ENCODE results near the gene OR2A5. TPM values are rescaled to one million over a fixed set of nuclear protein-coding genes. Genes with fewer than 3 reads are reported as not detected.

The OR2A5 gene
- total and polyA plus RNA-seq, 2 donors (not counting 1 experiment from before 2014, with no cell fraction given) = not detected

DNA sequence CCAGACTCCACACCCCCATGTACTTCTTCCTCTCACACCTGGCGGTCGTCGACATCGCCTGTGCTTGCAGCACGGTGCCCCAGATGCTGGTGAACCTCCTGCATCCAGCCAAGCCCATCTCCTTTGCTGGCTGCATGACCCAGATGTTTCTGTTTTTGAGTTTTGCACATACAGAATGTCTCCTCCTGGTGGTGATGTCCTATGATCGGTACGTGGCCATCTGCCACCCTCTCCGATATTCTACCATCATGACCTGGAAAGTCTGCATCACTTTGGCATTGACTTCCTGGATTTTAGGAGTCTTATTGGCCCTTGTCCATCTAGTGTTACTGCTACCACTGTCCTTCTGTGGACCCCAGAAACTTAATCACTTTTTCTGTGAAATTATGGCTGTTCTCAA lies 25.6 kb downstream of the OR2A5 start:
- Histone ChIP-seq H4K20me1 (ENCODE audit: control insufficient read depth, insufficient read depth, low read length, poor library complexity, severe bottlenecking) (no peaks in the 10 kb centered on the region), H3K36me3 (replicated peaks in 1 of 2; ENCODE audit: control extremely low read depth in 1 of 2, control insufficient read depth in 1 of 2, extremely low read depth in 1 of 2, insufficient read depth in 2 of 2, low read length in 1 of 2) (no peaks in the 10 kb centered on the region), H3K9me3 (ENCODE audit: control extremely low read depth in 1 of 3, control insufficient read depth in 2 of 3, insufficient read depth in 1 of 3, low read length in 2 of 3) (no peaks in the 10 kb centered on the region), H3K27me3 (replicated peaks in 1 of 4; ENCODE audit: control extremely low read depth in 1 of 4, control insufficient read depth in 3 of 4, insufficient read depth in 4 of 4, low read length in 3 of 4) (no peaks in the 10 kb centered on the region), H2AFZ (ENCODE audit: insufficient read depth, low read depth, low read length, poor library complexity, severe bottlenecking) (no peak overlapping the region), H3K4me2 (replicated peaks; ENCODE audit: low read depth, low read length, poor library complexity, severe bottlenecking) (no peak overlapping the region), H3K27ac (ENCODE audit: low read length in 2 of 2) (no peak overlapping the region), H3K4me3 (ENCODE audit: control extremely low read depth in 1 of 5, extremely low read depth in 1 of 5, insufficient read depth in 1 of 5, low read depth in 2 of 5, low read length in 4 of 5) (no peak overlapping the region), H3K4me1 (ENCODE audit: control insufficient read depth in 2 of 2, insufficient read depth in 2 of 2, low read length in 2 of 2) (no peaks in the 10 kb centered on the region), H3K79me2 (ENCODE audit: control insufficient read depth, insufficient read depth, low read length) (no peaks in the 10 kb centered on the region), H3K9ac (ENCODE audit: low read length) (no peak overlapping the region)
- no peak for ATAC-seq (ENCODE audit: low read depth)
- Mint-ChIP-seq H3K27me3 (peaks cover 6% of the 10 kb centered on the region), H3K27ac (no peak overlapping the region), H3K4me3 (no peak overlapping the region), H3K4me1 (no peaks in the 10 kb centered on the region), H3K9me3 (ENCODE audit: insufficient read depth) (no peaks in the 10 kb centered on the region)
- ChIA-PET POLR2A (no interaction called here), CTCF (no interaction called here)
- intact Hi-C loops (cut with micrococcal nuclease) = no loop called here
- TF ChIP-seq, protein P1, sequence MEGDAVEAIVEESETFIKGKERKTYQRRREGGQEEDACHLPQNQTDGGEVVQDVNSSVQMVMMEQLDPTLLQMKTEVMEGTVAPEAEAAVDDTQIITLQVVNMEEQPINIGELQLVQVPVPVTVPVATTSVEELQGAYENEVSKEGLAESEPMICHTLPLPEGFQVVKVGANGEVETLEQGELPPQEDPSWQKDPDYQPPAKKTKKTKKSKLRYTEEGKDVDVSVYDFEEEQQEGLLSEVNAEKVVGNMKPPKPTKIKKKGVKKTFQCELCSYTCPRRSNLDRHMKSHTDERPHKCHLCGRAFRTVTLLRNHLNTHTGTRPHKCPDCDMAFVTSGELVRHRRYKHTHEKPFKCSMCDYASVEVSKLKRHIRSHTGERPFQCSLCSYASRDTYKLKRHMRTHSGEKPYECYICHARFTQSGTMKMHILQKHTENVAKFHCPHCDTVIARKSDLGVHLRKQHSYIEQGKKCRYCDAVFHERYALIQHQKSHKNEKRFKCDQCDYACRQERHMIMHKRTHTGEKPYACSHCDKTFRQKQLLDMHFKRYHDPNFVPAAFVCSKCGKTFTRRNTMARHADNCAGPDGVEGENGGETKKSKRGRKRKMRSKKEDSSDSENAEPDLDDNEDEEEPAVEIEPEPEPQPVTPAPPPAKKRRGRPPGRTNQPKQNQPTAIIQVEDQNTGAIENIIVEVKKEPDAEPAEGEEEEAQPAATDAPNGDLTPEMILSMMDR (IDR thresholded peaks at IDR 0.05) = no peak
- TF ChIP-seq EZH2 (IDR thresholded peaks at IDR 0.05; ENCODE audit: borderline replicate concordance, insufficient read depth, low read depth, low read length, poor library complexity, severe bottlenecking) = no peak
- no peak for DNase-seq
- 94% methylated on average over 8 of the region's 8 CpGs for WGBS (ENCODE audit: insufficient coverage)

DNA sequence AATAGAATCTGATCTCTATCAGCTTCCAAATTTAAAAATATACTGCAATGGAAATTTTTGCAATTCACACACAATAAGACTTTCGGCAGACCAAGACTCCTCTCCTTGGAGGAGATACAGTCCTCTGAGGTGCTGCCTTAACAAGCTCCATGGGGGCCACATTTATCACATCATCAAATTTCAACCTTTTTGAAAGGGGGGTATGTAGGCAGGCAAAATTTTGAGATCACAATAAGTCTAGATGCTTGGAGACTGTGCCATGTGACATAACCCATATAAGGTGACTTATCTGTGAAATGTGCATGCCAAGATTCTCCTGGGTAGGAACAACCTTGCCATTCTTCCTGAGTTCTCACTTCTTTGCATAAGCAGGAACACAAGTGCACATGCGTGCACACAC lies 37.2 kb downstream of the OR2A5 start, which contains the start of gene OR2A12:
TSS of gene OR2A12 (plus strand) at position 301 of the 400 bp plus-strand sequence. CDS start 8,830 bp downstream, outside the sequence.
- intact Hi-C loops (cut with micrococcal nuclease) = no loop called here
- CTCF ChIA-PET = no interaction called here
- POLR2A ChIA-PET = no interaction called here
- Mint-ChIP-seq H3K4me1 (no peaks in the 10 kb centered on the region), H3K27ac (no peak within 1 kb of the TSS), H3K27me3 (no peaks in the 10 kb centered on the region), H3K9me3 (ENCODE audit: insufficient read depth) (no peaks in the 10 kb centered on the region), H3K4me3 (no peak within 1 kb of the TSS)
- no peak for DNase-seq
- Histone ChIP-seq H2AFZ (ENCODE audit: insufficient read depth, low read depth, low read length, poor library complexity, severe bottlenecking) (no peak within 1 kb of the TSS), H3K79me2 (ENCODE audit: control insufficient read depth, insufficient read depth, low read length) (no peaks in the 10 kb centered on the region), H3K4me2 (replicated peaks; ENCODE audit: low read depth, low read length, poor library complexity, severe bottlenecking) (no peak within 1 kb of the TSS), H3K27me3 (replicated peaks in 1 of 4; ENCODE audit: control extremely low read depth in 1 of 4, control insufficient read depth in 3 of 4, insufficient read depth in 4 of 4, low read length in 3 of 4) (no peaks in the 10 kb centered on the region), H3K9ac (ENCODE audit: low read length) (no peak within 1 kb of the TSS), H3K4me1 (ENCODE audit: control insufficient read depth in 2 of 2, insufficient read depth in 2 of 2, low read length in 2 of 2) (no peaks in the 10 kb centered on the region), H3K27ac (ENCODE audit: low read length in 2 of 2) (no peak within 1 kb of the TSS), H3K4me3 (ENCODE audit: control extremely low read depth in 1 of 5, extremely low read depth in 1 of 5, insufficient read depth in 1 of 5, low read depth in 2 of 5, low read length in 4 of 5) (no peak within 1 kb of the TSS), H4K20me1 (ENCODE audit: control insufficient read depth, insufficient read depth, low read length, poor library complexity, severe bottlenecking) (no peaks in the 10 kb centered on the region), H3K9me3 (ENCODE audit: control extremely low read depth in 1 of 3, control insufficient read depth in 2 of 3, insufficient read depth in 1 of 3, low read length in 2 of 3) (peaks cover 0 to 3% (median 2%) of the 10 kb centered on the region in 3 donors), H3K36me3 (replicated peaks in 1 of 2; ENCODE audit: control extremely low read depth in 1 of 2, control insufficient read depth in 1 of 2, extremely low read depth in 1 of 2, insufficient read depth in 2 of 2, low read length in 1 of 2) (no peaks in the 10 kb centered on the region)
- WGBS (ENCODE audit: insufficient coverage) = no CpG with 5 or more reads among the region's 2 CpGs
- TF ChIP-seq EZH2 (IDR thresholded peaks at IDR 0.05; ENCODE audit: borderline replicate concordance, insufficient read depth, low read depth, low read length, poor library complexity, severe bottlenecking) = no peak
- TF ChIP-seq, protein P1 (IDR thresholded peaks at IDR 0.05) = no peak
- no peak for ATAC-seq (ENCODE audit: low read depth)
